Hematopoietic multipotent progenitor cell (in vitro differentiated cells): ENCODE measurements around the gene AMBRA1. TPM values are rescaled to one million over a fixed set of nuclear protein-coding genes. Genes with fewer than 3 reads are reported as not detected.
A peak's percentile ranks its signal among the peaks of the same experiment; 100 is the strongest.
"Not testable (repeated sequence)": the region's sequence is repeated elsewhere in the genome, so short reads cannot be mapped to it uniquely, and the experiment has no call there.

Experiments used
- DNase-seq, 3 donors: peaks; one replicate each; pipeline ENCODE4 v3.0.0-alpha.2; 2011 to 2015; ENCODE audit warnings: low read depth in 2 of 3, low spot score in 2 of 3
- total RNA-seq: library from RNA; depleted of rRNA; stranded (reverse); fragments of >200 nt; gene quantifications from one replicate; pipeline ENCODE4 v1.2.3, GENCODE V29; 2012

The AMBRA1 gene
- total RNA-seq, 1 donor = 53.9 TPM

- no peak for DNase-seq
These were observed 59.1 kb downstream of the AMBRA1 start for GRCh38 chr11:46534711-46535110.

GRCh38 chr11:46533396-46534100 lies 60.3 kb downstream of the AMBRA1 start:
- DNase-seq = no peak

GRCh38 chr11:46529928-46530574 lies 63.8 kb downstream of the AMBRA1 start:
- no peak for DNase-seq

GRCh38 chr11:46529095-46529905 lies 64.5 kb downstream of the AMBRA1 start:
- DNase-seq = peak; percentile 37 to 80 (median 77)

GRCh38 chr11:46528445-46529094 lies 65.3 kb downstream of the AMBRA1 start:
- no peak for DNase-seq

- peak in 1 of 3 donors; percentile 25 for DNase-seq
These were observed 66.2 kb downstream of the AMBRA1 start for GRCh38 chr11:46527591-46528130.

GRCh38 chr11:46526216-46527215 lies 67.3 kb downstream of the AMBRA1 start:
- DNase-seq = peak in 1 of 3 donors; percentile 53

GRCh38 chr11:46524201-46524770 lies 69.5 kb downstream of the AMBRA1 start:
- no peak for DNase-seq

- no peak for DNase-seq
These were observed 70.5 kb downstream of the AMBRA1 start for GRCh38 chr11:46523290-46523689.

- DNase-seq = no peak
These were observed 71.0 kb downstream of the AMBRA1 start for GRCh38 chr11:46522682-46523281.

GRCh38 chr11:46521961-46522681 lies 71.7 kb downstream of the AMBRA1 start:
- peak in 1 of 3 donors; percentile 9 for DNase-seq

GRCh38 chr11:46520971-46521745 lies 72.7 kb downstream of the AMBRA1 start:
- no peak for DNase-seq

- no peak for DNase-seq
These were observed 74.5 kb downstream of the AMBRA1 start for GRCh38 chr11:46519351-46519750.

- DNase-seq = not testable (repeated sequence)
These were observed 74.9 kb downstream of the AMBRA1 start for GRCh38 chr11:46518928-46519327.

GRCh38 chr11:46514370-46514769 lies 79.5 kb downstream of the AMBRA1 start:
- no peak for DNase-seq

GRCh38 chr11:46513934-46514342 lies 79.9 kb downstream of the AMBRA1 start:
- DNase-seq = peak in 1 of 3 donors; percentile 22

GRCh38 chr11:46512261-46512881 lies 81.5 kb downstream of the AMBRA1 start:
- DNase-seq = no peak
